ENCODE results near the gene NIPAL3. TPM values are rescaled to one million over a fixed set of nuclear protein-coding genes. Genes with fewer than 3 reads are reported as not detected.

The NIPAL3 gene
- total and polyA plus RNA-seq, 4 donors: 23.9 to 66.8 (median 25.3) TPM

DNA sequence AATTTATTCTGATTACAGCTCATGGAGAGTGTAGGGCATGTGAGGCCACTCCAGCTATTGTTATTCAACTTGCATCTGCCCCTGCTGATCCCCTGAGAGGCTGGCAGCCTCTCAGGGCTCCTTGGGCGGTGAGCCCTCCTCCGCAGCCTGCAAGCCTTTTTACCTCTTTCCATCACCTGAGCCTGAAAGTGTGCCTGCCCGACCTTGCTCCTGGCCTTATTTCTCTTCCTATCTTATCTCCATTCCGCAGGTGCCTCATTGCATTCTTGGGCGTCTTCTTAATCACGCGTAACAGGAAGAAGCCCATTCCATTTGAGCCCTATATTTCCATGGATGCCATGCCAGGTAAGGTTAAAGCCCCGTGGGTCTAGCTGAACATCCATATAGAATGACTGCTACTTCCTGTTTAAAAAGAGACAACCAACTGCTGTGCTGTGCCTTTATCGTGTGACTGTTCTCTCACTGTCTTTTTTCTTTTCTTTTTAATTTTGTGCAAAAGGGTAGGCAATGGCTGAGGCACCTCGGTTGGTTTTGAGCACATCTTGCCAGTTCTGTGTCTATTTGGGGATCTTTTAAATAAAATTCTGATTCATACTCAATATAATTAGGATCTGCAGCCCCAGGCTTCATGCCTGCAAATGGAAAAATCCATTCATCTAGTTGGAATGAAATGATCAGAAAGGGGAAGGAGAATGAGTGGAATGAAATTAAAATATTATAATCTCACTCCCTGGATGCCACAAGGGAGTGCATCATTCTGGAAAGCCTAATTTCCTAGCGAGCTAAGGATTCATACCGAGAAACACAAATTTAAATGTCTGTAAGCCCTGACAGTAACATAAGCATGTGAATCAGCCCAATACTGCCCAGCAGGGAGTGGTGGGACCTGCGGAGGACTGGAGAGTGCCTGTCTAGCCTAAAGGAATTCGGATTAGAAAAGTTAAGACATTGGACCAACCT, 48.5 kb downstream of the NIPAL3 start:
- H3K4me1 ChIP-seq (ENCODE audit: control insufficient read depth, insufficient read depth, low read length): peaks cover 6% of the 10 kb centered on the region
- 39% methylated on average over 11 of the region's 14 CpGs for WGBS (ENCODE audit: insufficient coverage)
- no peak overlapping the region for H3K27ac ChIP-seq (ENCODE audit: low read depth, low read length)
- H3K36me3 ChIP-seq (ENCODE audit: control insufficient read depth, insufficient read depth, low read length): peaks cover 3% of the 10 kb centered on the region
- H3K9me3 ChIP-seq (ENCODE audit: control insufficient read depth, insufficient read depth, low read length): no peaks in the 10 kb centered on the region
- no peak overlapping the region for H3K4me3 ChIP-seq (ENCODE audit: low read depth, low read length)
- DNase-seq (ENCODE audit: low read depth in 4 of 6, low spot score in 6 of 6): peak in 1 of 6 donors; percentile 47
- H3K27me3 ChIP-seq (ENCODE audit: control insufficient read depth, insufficient read depth, low read length): no peaks in the 10 kb centered on the region

DNA sequence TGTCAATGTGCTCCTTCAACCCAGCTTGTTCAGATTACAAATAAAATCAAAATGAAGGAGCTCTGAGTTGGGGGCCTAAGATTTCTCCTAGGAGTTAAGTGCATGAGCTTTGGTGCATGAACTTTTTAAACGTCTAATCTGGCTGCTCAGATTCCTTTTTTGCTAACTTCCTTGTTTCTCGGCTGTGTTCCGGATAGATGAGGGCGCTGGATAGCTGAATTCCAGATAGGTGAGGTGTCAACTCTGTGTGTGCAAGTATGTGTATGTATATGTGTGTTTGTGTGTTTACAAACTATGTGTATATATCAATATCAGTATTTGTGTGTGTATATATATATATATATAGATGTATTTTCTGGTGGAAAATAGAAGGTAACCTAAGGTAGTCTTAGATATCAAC, 49.5 kb downstream of the NIPAL3 start:
- Histone ChIP-seq H3K27me3 (ENCODE audit: control insufficient read depth, insufficient read depth, low read length) (no peaks in the 10 kb centered on the region), H3K36me3 (ENCODE audit: control insufficient read depth, insufficient read depth, low read length) (peaks cover 3% of the 10 kb centered on the region), H3K4me3 (ENCODE audit: low read depth, low read length) (no peak overlapping the region), H3K9me3 (ENCODE audit: control insufficient read depth, insufficient read depth, low read length) (no peaks in the 10 kb centered on the region), H3K4me1 (ENCODE audit: control insufficient read depth, insufficient read depth, low read length) (peaks cover 6% of the 10 kb centered on the region), H3K27ac (ENCODE audit: low read depth, low read length) (no peak overlapping the region)
- 43% methylated on average over 1 of the region's 4 CpGs for WGBS (ENCODE audit: insufficient coverage)
- DNase-seq (ENCODE audit: low read depth in 4 of 6, low spot score in 6 of 6): no peak

- no peak overlapping the region for H3K4me3 ChIP-seq (ENCODE audit: low read depth, low read length)
- no peaks in the 10 kb centered on the region for H3K9me3 ChIP-seq (ENCODE audit: control insufficient read depth, insufficient read depth, low read length)
- no peaks in the 10 kb centered on the region for H3K27me3 ChIP-seq (ENCODE audit: control insufficient read depth, insufficient read depth, low read length)
- WGBS (ENCODE audit: insufficient coverage): no CpG with 5 or more reads among the region's 2 CpGs
- H3K36me3 ChIP-seq (ENCODE audit: control insufficient read depth, insufficient read depth, low read length): no peaks in the 10 kb centered on the region
- no peak for DNase-seq (ENCODE audit: low read depth in 4 of 6, low spot score in 6 of 6)
- peaks cover 6% of the 10 kb centered on the region for H3K4me1 ChIP-seq (ENCODE audit: control insufficient read depth, insufficient read depth, low read length)
- no peak overlapping the region for H3K27ac ChIP-seq (ENCODE audit: low read depth, low read length)
Observed at GRCh38 chr1:24465638-24466037, 50.0 kb downstream of the NIPAL3 start.

DNA sequence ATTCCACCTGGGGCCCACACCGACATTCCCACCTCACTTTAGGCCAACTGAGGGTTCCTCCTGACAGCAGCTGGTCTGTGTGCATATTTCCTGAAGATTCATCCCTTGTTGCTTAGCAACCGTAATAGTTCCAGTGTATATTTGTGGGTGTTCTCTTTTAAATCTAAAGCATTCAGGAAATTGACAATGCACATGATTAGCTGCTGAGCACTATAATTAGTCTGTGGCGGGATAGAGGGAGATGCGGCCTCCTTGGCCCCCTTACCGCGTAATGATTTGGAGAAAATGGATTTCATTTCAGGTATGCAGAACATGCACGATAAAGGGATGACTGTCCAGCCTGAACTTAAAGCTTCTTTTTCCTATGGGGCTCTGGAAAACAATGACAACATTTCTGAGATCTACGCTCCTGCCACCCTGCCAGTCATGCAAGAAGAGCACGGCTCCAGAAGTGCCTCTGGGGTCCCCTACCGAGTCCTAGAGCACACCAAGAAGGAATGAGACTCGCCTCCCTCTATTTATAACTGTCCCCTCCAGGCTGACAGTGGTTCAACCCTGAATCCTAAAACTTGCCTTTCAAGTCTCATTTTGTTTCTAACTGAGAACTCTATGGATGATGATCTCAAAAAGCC, 53.2 kb downstream of the NIPAL3 start:
- Histone ChIP-seq H3K27me3 (ENCODE audit: control insufficient read depth, insufficient read depth, low read length) (no peaks in the 10 kb centered on the region), H3K4me3 (ENCODE audit: low read depth, low read length) (no peak overlapping the region), H3K27ac (ENCODE audit: low read depth, low read length) (no peak overlapping the region), H3K4me1 (ENCODE audit: control insufficient read depth, insufficient read depth, low read length) (peaks cover 4% of the 10 kb centered on the region), H3K36me3 (ENCODE audit: control insufficient read depth, insufficient read depth, low read length) (no peaks in the 10 kb centered on the region), H3K9me3 (ENCODE audit: control insufficient read depth, insufficient read depth, low read length) (no peaks in the 10 kb centered on the region)
- DNase-seq (ENCODE audit: low read depth in 4 of 6, low spot score in 6 of 6): peak in 2 of 6 donors; percentile 58 to 84
- 57% methylated on average over 9 of the region's 11 CpGs for WGBS (ENCODE audit: insufficient coverage)

- no CpG with 5 or more reads among the region's 2 CpGs for WGBS (ENCODE audit: insufficient coverage)
Observed at GRCh38 chr1:24470592-24470991, 55.0 kb downstream of the NIPAL3 start.

GRCh38 chr1:24472527-24473251, 57.1 kb downstream of the NIPAL3 start:
- no peak overlapping the region for H3K4me3 ChIP-seq (ENCODE audit: low read depth, low read length)
- no peaks in the 10 kb centered on the region for H3K9me3 ChIP-seq (ENCODE audit: control insufficient read depth, insufficient read depth, low read length)
- no peaks in the 10 kb centered on the region for H3K36me3 ChIP-seq (ENCODE audit: control insufficient read depth, insufficient read depth, low read length)
- H3K27me3 ChIP-seq (ENCODE audit: control insufficient read depth, insufficient read depth, low read length): no peaks in the 10 kb centered on the region
- H3K4me1 ChIP-seq (ENCODE audit: control insufficient read depth, insufficient read depth, low read length): peaks cover 3% of the 10 kb centered on the region
- 63% methylated on average over 7 of the region's 11 CpGs for WGBS (ENCODE audit: insufficient coverage)
- H3K27ac ChIP-seq (ENCODE audit: low read depth, low read length): no peak overlapping the region
- DNase-seq (ENCODE audit: low read depth in 4 of 6, low spot score in 6 of 6): no peak

More at GRCh38 chr1:24470592-24470991, 55.0 kb downstream of the NIPAL3 start:
- Histone ChIP-seq H3K9me3 (ENCODE audit: control insufficient read depth, insufficient read depth, low read length) (no peaks in the 10 kb centered on the region), H3K4me3 (ENCODE audit: low read depth, low read length) (no peak overlapping the region), H3K36me3 (ENCODE audit: control insufficient read depth, insufficient read depth, low read length) (no peaks in the 10 kb centered on the region), H3K4me1 (ENCODE audit: control insufficient read depth, insufficient read depth, low read length) (peaks cover 3% of the 10 kb centered on the region), H3K27ac (ENCODE audit: low read depth, low read length) (no peak overlapping the region), H3K27me3 (ENCODE audit: control insufficient read depth, insufficient read depth, low read length) (no peaks in the 10 kb centered on the region)
- no peak for DNase-seq (ENCODE audit: low read depth in 4 of 6, low spot score in 6 of 6)

DNA sequence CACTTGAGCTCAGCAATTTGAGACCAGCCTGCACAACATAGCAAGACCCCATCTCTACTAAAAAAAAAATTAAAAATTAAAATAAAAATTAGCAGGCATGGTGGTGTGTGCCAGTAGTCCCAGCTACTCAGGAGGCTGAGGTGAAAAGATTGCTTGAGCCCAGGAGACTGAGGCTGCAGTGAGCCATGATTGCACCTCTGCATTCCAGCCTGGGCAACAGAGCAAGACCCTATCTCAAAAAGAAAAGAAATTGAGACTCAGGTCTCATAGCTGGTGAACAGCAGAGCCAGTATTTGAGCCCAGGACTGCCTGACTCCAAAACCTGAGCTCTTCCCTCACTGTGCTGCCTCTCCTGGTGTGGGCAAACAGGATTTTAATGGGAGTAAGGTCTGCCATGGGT, 58.6 kb downstream of the NIPAL3 start:
- H3K36me3 ChIP-seq (ENCODE audit: control insufficient read depth, insufficient read depth, low read length): no peaks in the 10 kb centered on the region
- no peaks in the 10 kb centered on the region for H3K4me1 ChIP-seq (ENCODE audit: control insufficient read depth, insufficient read depth, low read length)
- no peak for DNase-seq (ENCODE audit: low read depth in 4 of 6, low spot score in 6 of 6)
- H3K9me3 ChIP-seq (ENCODE audit: control insufficient read depth, insufficient read depth, low read length): no peaks in the 10 kb centered on the region
- H3K27me3 ChIP-seq (ENCODE audit: control insufficient read depth, insufficient read depth, low read length): no peaks in the 10 kb centered on the region
- no peak overlapping the region for H3K4me3 ChIP-seq (ENCODE audit: low read depth, low read length)
- no peak overlapping the region for H3K27ac ChIP-seq (ENCODE audit: low read depth, low read length)

- no peak overlapping the region for H3K4me3 ChIP-seq (ENCODE audit: low read depth, low read length)
- WGBS (ENCODE audit: insufficient coverage): 100% methylated on average over 1 of the region's 4 CpGs
- no peaks in the 10 kb centered on the region for H3K36me3 ChIP-seq (ENCODE audit: control insufficient read depth, insufficient read depth, low read length)
- no peaks in the 10 kb centered on the region for H3K4me1 ChIP-seq (ENCODE audit: control insufficient read depth, insufficient read depth, low read length)
- no peak overlapping the region for H3K27ac ChIP-seq (ENCODE audit: low read depth, low read length)
- H3K27me3 ChIP-seq (ENCODE audit: control insufficient read depth, insufficient read depth, low read length): no peaks in the 10 kb centered on the region
- H3K9me3 ChIP-seq (ENCODE audit: control insufficient read depth, insufficient read depth, low read length): no peaks in the 10 kb centered on the region
- no peak for DNase-seq (ENCODE audit: low read depth in 4 of 6, low spot score in 6 of 6)
Observed at GRCh38 chr1:24475700-24476099, 60.1 kb downstream of the NIPAL3 start.

GRCh38 chr1:24476571-24476970, 61.0 kb downstream of the NIPAL3 start:
- Histone ChIP-seq H3K36me3 (ENCODE audit: control insufficient read depth, insufficient read depth, low read length) (no peaks in the 10 kb centered on the region), H3K27ac (ENCODE audit: low read depth, low read length) (no peak overlapping the region), H3K27me3 (ENCODE audit: control insufficient read depth, insufficient read depth, low read length) (no peaks in the 10 kb centered on the region), H3K9me3 (ENCODE audit: control insufficient read depth, insufficient read depth, low read length) (no peaks in the 10 kb centered on the region), H3K4me1 (ENCODE audit: control insufficient read depth, insufficient read depth, low read length) (no peaks in the 10 kb centered on the region), H3K4me3 (ENCODE audit: low read depth, low read length) (no peak overlapping the region)
- WGBS (ENCODE audit: insufficient coverage): no CpG with 5 or more reads among the region's 2 CpGs
- no peak for DNase-seq (ENCODE audit: low read depth in 4 of 6, low spot score in 6 of 6)

Measured in spinal cord (tissue), 10 donors.